BLaER1 treated with 17β-estradiol and CSF1 and Interleukin-3, amounts not matched to agents 10 nM and 100 nM (cell line): ENCODE measurements around the gene SYNE3.

ENCODE experiments used
- H3K27ac ChIP-seq, 11 experiments: shearing (Covaris generic); formaldehyde crosslinking; 2 replicates each; pipeline ENCODE4 v1.8.1; 2022
- H3K27me3 ChIP-seq, 11 experiments: shearing (Covaris generic); formaldehyde crosslinking; 2 replicates each; pipeline ENCODE4 v1.8.1; 2022
- H3K36me3 ChIP-seq, 11 experiments: shearing (Covaris generic); formaldehyde crosslinking; 2 replicates each; pipeline ENCODE4 v1.8.1; 2022
- H3K4me1 ChIP-seq, 10 experiments: shearing (Covaris generic); formaldehyde crosslinking; 2 replicates each; pipeline ENCODE4 v1.8.1; 2022
- H3K4me2 ChIP-seq, 11 experiments: shearing (Covaris generic); formaldehyde crosslinking; 2 replicates each; pipeline ENCODE4 v1.8.1; 2022
- H3K4me3 ChIP-seq, 10 experiments: shearing (Covaris generic); formaldehyde crosslinking; 2 replicates each; pipeline ENCODE4 v1.8.1; 2022
- H3K9ac ChIP-seq, 11 experiments: shearing (Covaris generic); formaldehyde crosslinking; 2 replicates each; pipeline ENCODE4 v1.8.1; 2022
- H3K9me3 ChIP-seq, 11 experiments: shearing (Covaris generic); formaldehyde crosslinking; replicated peaks in 1 of 11; 2 replicates each; pipeline ENCODE4 v1.8.1; 2022
- H4K20me1 ChIP-seq, 11 experiments: shearing (Covaris generic); formaldehyde crosslinking; 2 replicates each; pipeline ENCODE4 v1.8.1; 2022
- Cebpa-rat ChIP-seq, 11 experiments: shearing (Covaris generic); IDR thresholded peaks; 2 replicates each; pipeline ENCODE4 v1.8.1; 2022

SYNE3 gene

GRCh38 chr14:95479494-95479893 is 37.0 kb downstream of the SYNE3 start:
- Histone ChIP-seq H4K20me1 (peaks cover 17 to 92% (median 53%) of the 10 kb centered on the region in 11 experiments; a peak in 20 of 22 replicates), H3K4me2 (peak overlapping the region; percentile 70 to 94 (median 88); a peak in 21 of 22 replicates), H3K27ac (peak overlapping the region in 8 of 11 experiments; percentile 51 to 99 (median 80); a peak in 14 of 22 replicates), H3K9ac (peak overlapping the region in 4 of 11 experiments; percentile 29 to 68 (median 55); a peak in 5 of 22 replicates), H3K4me1 (peaks cover 66 to 97% (median 95%) of the 10 kb centered on the region in 10 experiments), H3K9me3 (peaks cover 0 to 5% (median 0%) of the 10 kb centered on the region in 11 experiments; a peak in 2 of 22 replicates), H3K27me3 (no peaks in the 10 kb centered on the region), H3K36me3 (peaks cover 32 to 100% (median 74%) of the 10 kb centered on the region in 11 experiments), H3K4me3 (no peak overlapping the region)
- no peak for TF ChIP-seq Cebpa-rat (IDR thresholded peaks at IDR 0.05)

- Histone ChIP-seq H3K27me3 (no peaks in the 10 kb centered on the region), H4K20me1 (peaks cover 10 to 92% (median 46%) of the 10 kb centered on the region in 11 experiments; a peak in 19 of 22 replicates), H3K27ac (peak overlapping the region in 8 of 11 experiments; percentile 49 to 99 (median 80); a peak in 15 of 22 replicates), H3K4me1 (peaks cover 62 to 97% (median 95%) of the 10 kb centered on the region in 10 experiments), H3K9ac (peak overlapping the region in 6 of 11 experiments; percentile 18 to 58 (median 45); a peak in 10 of 22 replicates), H3K9me3 (peaks cover 0 to 5% (median 0%) of the 10 kb centered on the region in 11 experiments; a peak in 2 of 22 replicates), H3K4me2 (peak overlapping the region in 9 of 11 experiments; percentile 24 to 94 (median 78); a peak in 15 of 22 replicates), H3K36me3 (peaks cover 38 to 100% (median 80%) of the 10 kb centered on the region in 11 experiments), H3K4me3 (no peak overlapping the region)
- TF ChIP-seq Cebpa-rat (IDR thresholded peaks at IDR 0.05), result no peak
Observed at GRCh38 chr14:95478818-95479217, 37.6 kb downstream of the SYNE3 start.

DNA sequence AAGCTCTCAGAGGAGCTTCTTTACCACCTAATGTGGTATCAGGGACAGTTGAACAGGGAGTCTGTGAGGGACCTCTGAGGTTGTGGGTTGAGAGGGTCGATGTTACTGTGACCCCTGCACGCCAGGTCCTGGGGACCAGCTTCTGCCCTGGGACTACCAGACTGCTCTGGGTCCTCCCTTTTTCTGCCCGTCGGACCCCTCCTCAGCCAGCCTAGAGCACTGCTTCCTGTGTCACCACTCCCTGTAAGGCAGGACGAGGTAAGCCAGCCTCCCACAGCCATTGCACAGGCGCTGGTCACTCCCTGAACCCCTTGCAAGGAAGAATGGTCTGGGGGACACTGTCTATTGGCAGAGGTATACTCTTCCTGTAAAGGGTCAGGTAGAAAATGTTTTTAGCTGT is 38.1 kb downstream of the SYNE3 start:
- peaks cover 43 to 100% (median 82%) of the 10 kb centered on the region in 11 experiments for H3K36me3 ChIP-seq
- peak overlapping the region in 9 of 11 experiments; percentile 6 to 58 (median 38); a peak in 16 of 22 replicates for H3K9ac ChIP-seq

GRCh38 chr14:95477411-95478269 is 38.8 kb downstream of the SYNE3 start:
- Histone ChIP-seq H3K4me3 (no peak overlapping the region), H3K27me3 (no peaks in the 10 kb centered on the region), H4K20me1 (peaks cover 0 to 92% (median 34%) of the 10 kb centered on the region in 11 experiments; a peak in 18 of 22 replicates), H3K4me2 (peak overlapping the region in 8 of 11 experiments; percentile 24 to 94 (median 74); a peak in 16 of 22 replicates), H3K9ac (peak overlapping the region in 9 of 11 experiments; percentile 6 to 58 (median 38); a peak in 14 of 22 replicates), H3K36me3 (peaks cover 46 to 96% (median 85%) of the 10 kb centered on the region in 11 experiments), H3K4me1 (peaks cover 62 to 97% (median 95%) of the 10 kb centered on the region in 10 experiments), H3K27ac (peak overlapping the region in 8 of 11 experiments; percentile 49 to 99 (median 80); a peak in 17 of 22 replicates), H3K9me3 (peaks cover 0 to 5% (median 0%) of the 10 kb centered on the region in 11 experiments; a peak in 2 of 22 replicates)
- TF ChIP-seq Cebpa-rat (IDR thresholded peaks at IDR 0.05), result no peak

More for the DNA sequence above, 38.1 kb downstream of the SYNE3 start:
- Histone ChIP-seq H3K4me2 (peak overlapping the region in 9 of 11 experiments; percentile 24 to 94 (median 78); a peak in 17 of 22 replicates), H3K4me3 (no peak overlapping the region), H4K20me1 (peaks cover 5 to 92% (median 41%) of the 10 kb centered on the region in 11 experiments; a peak in 19 of 22 replicates), H3K27me3 (no peaks in the 10 kb centered on the region), H3K4me1 (peaks cover 62 to 97% (median 95%) of the 10 kb centered on the region in 10 experiments), H3K9me3 (peaks cover 0 to 5% (median 0%) of the 10 kb centered on the region in 11 experiments; a peak in 2 of 22 replicates), H3K27ac (peak overlapping the region in 8 of 11 experiments; percentile 49 to 99 (median 80); a peak in 17 of 22 replicates)
- no peak for TF ChIP-seq Cebpa-rat (IDR thresholded peaks at IDR 0.05)

GRCh38 chr14:95476747-95477146 is 39.7 kb downstream of the SYNE3 start:
- H4K20me1 ChIP-seq, result peaks cover 0 to 92% (median 26%) of the 10 kb centered on the region in 11 experiments; a peak in 16 of 22 replicates
- TF ChIP-seq Cebpa-rat (IDR thresholded peaks at IDR 0.05), result no peak
- H3K9me3 ChIP-seq, result peaks cover 0 to 5% (median 0%) of the 10 kb centered on the region in 11 experiments; a peak in 2 of 22 replicates
- H3K4me1 ChIP-seq, result peaks cover 63 to 97% (median 95%) of the 10 kb centered on the region in 10 experiments
- peak overlapping the region in 7 of 11 experiments; percentile 53 to 99 (median 96); a peak in 13 of 22 replicates for H3K27ac ChIP-seq
- no peak overlapping the region for H3K9ac ChIP-seq
- no peaks in the 10 kb centered on the region for H3K27me3 ChIP-seq
- peaks cover 51 to 96% (median 89%) of the 10 kb centered on the region in 11 experiments for H3K36me3 ChIP-seq
- H3K4me2 ChIP-seq, result peak overlapping the region in 3 of 11 experiments; percentile 87 to 95 (median 93); a peak in 6 of 22 replicates
- H3K4me3 ChIP-seq, result no peak overlapping the region

- Histone ChIP-seq H3K27ac (peak overlapping the region in 8 of 11 experiments; percentile 85 to 99 (median 95); a peak in 17 of 22 replicates), H3K9me3 (peaks cover 0 to 5% (median 0%) of the 10 kb centered on the region in 11 experiments; a peak in 2 of 22 replicates), H3K4me2 (peak overlapping the region; percentile 8 to 98 (median 88); a peak in 21 of 22 replicates), H3K4me1 (peaks cover 56 to 97% (median 95%) of the 10 kb centered on the region in 10 experiments), H3K4me3 (no peak overlapping the region; a peak in 2 of 20 replicates), H3K36me3 (peaks cover 61 to 96% (median 89%) of the 10 kb centered on the region in 11 experiments), H3K9ac (peak overlapping the region in 7 of 11 experiments; percentile 2 to 93 (median 84); a peak in 11 of 22 replicates), H4K20me1 (peaks cover 0 to 87% (median 17%) of the 10 kb centered on the region in 11 experiments; a peak in 15 of 22 replicates), H3K27me3 (no peaks in the 10 kb centered on the region)
- no peak for TF ChIP-seq Cebpa-rat (IDR thresholded peaks at IDR 0.05)
Observed at GRCh38 chr14:95475540-95476240, 40.8 kb downstream of the SYNE3 start.

DNA sequence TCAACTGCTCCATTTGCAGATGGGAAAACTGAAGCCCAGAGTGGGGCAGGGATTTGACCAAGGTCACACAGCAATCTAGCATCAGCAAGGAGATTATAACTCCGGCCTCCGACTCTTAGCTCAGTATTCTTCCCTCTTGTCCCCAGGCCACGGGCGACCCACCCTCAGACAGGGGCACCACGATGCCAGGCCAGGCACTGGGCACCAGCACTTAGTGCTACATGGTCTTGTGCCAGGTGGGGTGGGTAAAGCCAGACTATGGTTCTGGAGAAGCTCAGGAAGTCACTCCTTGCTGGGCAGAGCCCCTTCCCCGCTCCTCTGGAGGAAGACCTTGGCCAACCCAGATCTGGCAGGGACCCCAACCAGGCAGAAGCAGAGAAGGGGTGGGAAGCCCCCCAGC is 41.5 kb downstream of the SYNE3 start:
- no peaks in the 10 kb centered on the region for H3K27me3 ChIP-seq
- no peak for TF ChIP-seq Cebpa-rat (IDR thresholded peaks at IDR 0.05)
- peaks cover 49 to 97% (median 95%) of the 10 kb centered on the region in 10 experiments for H3K4me1 ChIP-seq
- peaks cover 0 to 5% (median 0%) of the 10 kb centered on the region in 11 experiments; a peak in 2 of 22 replicates for H3K9me3 ChIP-seq
- no peak overlapping the region; a peak in 1 of 20 replicates for H3K4me3 ChIP-seq
- peaks cover 68 to 96% (median 89%) of the 10 kb centered on the region in 11 experiments for H3K36me3 ChIP-seq
- H3K4me2 ChIP-seq, result peak overlapping the region in 10 of 11 experiments; percentile 8 to 98 (median 88); a peak in 19 of 22 replicates
- H3K27ac ChIP-seq, result peak overlapping the region in 8 of 11 experiments; percentile 85 to 99 (median 95); a peak in 16 of 22 replicates
- H4K20me1 ChIP-seq, result peaks cover 0 to 79% (median 14%) of the 10 kb centered on the region in 11 experiments; a peak in 15 of 22 replicates
- H3K9ac ChIP-seq, result peak overlapping the region in 6 of 11 experiments; percentile 31 to 93 (median 84); a peak in 10 of 22 replicates
